HEK293T (cell line): ENCODE results near the gene MYO15A.

ENCODE experiments used
- CTCF ChIA-PET: fragments of 350-600 bp; formaldehyde crosslinking; extraction: SDS; loops from one replicate; lab custom pipeline; 2021; ENCODE audit warnings: antibody characterized with exemption, inconsistent platforms; lab: Yijun Ruan, JAX
- POLR2A ChIA-PET: fragments of 350-600 bp; formaldehyde crosslinking; extraction: SDS; loops from one replicate; lab custom pipeline; 2020; ENCODE audit warnings: antibody characterized with exemption, inconsistent platforms; lab: Yijun Ruan, JAX
- DNase-seq: peaks from one replicate; pipeline ENCODE4 v3.0.0; 2012; ENCODE audit warnings: mixed read lengths; ENCODE audit errors: extremely low spot score
- ARNT ChIP-seq: fragments of 450-650 bp; IDR thresholded peaks from 2 replicates; pipeline ENCODE4 v1.6.1; 2017; ENCODE audit warnings: mild to moderate bottlenecking
- BHLHE40 ChIP-seq: fragments of 450-650 bp; IDR thresholded peaks from 2 replicates; pipeline ENCODE4 v1.6.1; 2016; ENCODE audit warnings: mild to moderate bottlenecking, moderate library complexity, borderline replicate concordance
- CTBP1 ChIP-seq: fragments of 450-650 bp; IDR thresholded peaks from 2 replicates; pipeline ENCODE4 v1.6.1; 2016; ENCODE audit warnings: borderline replicate concordance
- ELF4 ChIP-seq: fragments of 450-650 bp; IDR thresholded peaks from 2 replicates; pipeline ENCODE4 v1.6.1; 2017; ENCODE audit warnings: antibody characterized with exemption
- FOXA1 ChIP-seq: fragments of 450-650 bp; IDR thresholded peaks from 2 replicates; pipeline ENCODE4 v1.6.1; 2016; ENCODE audit warnings: mild to moderate bottlenecking
- FOXK2 ChIP-seq: fragments of 450-650 bp; IDR thresholded peaks from 2 replicates; pipeline ENCODE4 v1.6.1; 2016; ENCODE audit warnings: mild to moderate bottlenecking
- FOXM1 ChIP-seq: fragments of 450-650 bp; IDR thresholded peaks from 2 replicates; pipeline ENCODE4 v1.6.1; 2017; ENCODE audit warnings: mild to moderate bottlenecking, borderline replicate concordance
- HDGF ChIP-seq: fragments of 450-650 bp; IDR thresholded peaks from 2 replicates; pipeline ENCODE4 v1.6.1; 2017; ENCODE audit warnings: antibody characterized with exemption, borderline replicate concordance
- L3MBTL2 ChIP-seq: fragments of 450-650 bp; conservative IDR thresholded peaks from 2 replicates; pipeline ENCODE4 v1.6.1; 2016; ENCODE audit warnings: mild to moderate bottlenecking
- LEF1 ChIP-seq: fragments of 450-650 bp; IDR thresholded peaks from 2 replicates; pipeline ENCODE4 v1.6.1; 2017; ENCODE audit warnings: mild to moderate bottlenecking, borderline replicate concordance
- NFRKB ChIP-seq: fragments of 450-650 bp; IDR thresholded peaks from 2 replicates; pipeline ENCODE4 v1.6.1; 2016; ENCODE audit warnings: mild to moderate bottlenecking, moderate library complexity
- PKNOX1 ChIP-seq: fragments of 450-650 bp; IDR thresholded peaks from 2 replicates; pipeline ENCODE4 v1.6.1; 2016
- SP1 ChIP-seq: fragments of 450-650 bp; IDR thresholded peaks from 2 replicates; pipeline ENCODE4 v1.6.1; 2017
- SUZ12 ChIP-seq: fragments of 450-650 bp; IDR thresholded peaks from 2 replicates; pipeline ENCODE4 v1.6.1; 2016; ENCODE audit warnings: mild to moderate bottlenecking
- TARDBP ChIP-seq: fragments of 450-650 bp; IDR thresholded peaks from 2 replicates; pipeline ENCODE4 v1.6.1; 2016
- ZNF384 ChIP-seq: fragments of 450-650 bp; IDR thresholded peaks from 2 replicates; pipeline ENCODE4 v1.6.1; 2016

Gene MYO15A

GRCh38 chr17:18132711-18133110 is 24.2 kb downstream of the MYO15A start:
- TF ChIP-seq FOXA1 (no peak), NFRKB (no peak), SP1 (no peak), CTBP1 (no peak), ELF4 (no peak), L3MBTL2 (no peak)
- ChIA-PET POLR2A (interaction anchor here (0.9 kb wide), 1 partner anchor 44 kb away, joined by 3 read pairs; no protein-coding TSS in a partner anchor), CTCF (no interaction called here)
- DNase-seq: no peak

GRCh38 chr17:18136357-18136756 is 27.8 kb downstream of the MYO15A start:
- DNase-seq: no peak
- ChIA-PET CTCF (no interaction called here), POLR2A (no interaction called here)
- TF ChIP-seq ZNF384: no peak
- TF ChIP-seq SP1: no peak
- TF ChIP-seq ELF4: no peak
- TF ChIP-seq NFRKB: no peak
- TF ChIP-seq PKNOX1: no peak
- TF ChIP-seq TARDBP: no peak
- no peak for TF ChIP-seq L3MBTL2
- no peak for TF ChIP-seq FOXM1
- no peak for TF ChIP-seq LEF1
- no peak for TF ChIP-seq FOXK2

GRCh38 chr17:18138065-18138749 is 29.7 kb downstream of the MYO15A start:
- ChIA-PET CTCF (interaction anchor here (0.9 kb wide), 1 partner anchor 10 kb away, joined by 3 read pairs; no protein-coding TSS in a partner anchor), POLR2A (interaction anchor here (1.5 to 3.0 kb wide), 2 partner anchors 12 to 45 kb away, joined by 8 to 14 read pairs; partner anchors contain the start of gene ALKBH5)
- DNase-seq: no peak
- TF ChIP-seq SP1 (no peak), FOXK2 (no peak), FOXM1 (no peak), BHLHE40 (no peak), TARDBP (no peak), SUZ12 (no peak), PKNOX1 (no peak), L3MBTL2 (no peak), HDGF (no peak), FOXA1 (no peak), ZNF384 (no peak), ELF4 (no peak), LEF1 (no peak)

GRCh38 chr17:18139092-18139491 is 30.5 kb downstream of the MYO15A start:
- no peak for DNase-seq
- TF ChIP-seq LEF1 (no peak), FOXM1 (no peak), SUZ12 (no peak), ELF4 (no peak), FOXA1 (no peak), TARDBP (no peak), ARNT (no peak)
- ChIA-PET CTCF (interaction anchor here (0.9 kb wide), 1 partner anchor 11 kb away, joined by 3 read pairs; no protein-coding TSS in a partner anchor), POLR2A (interaction anchor here (1.5 to 3.0 kb wide), 2 partner anchors 11 to 44 kb away, joined by 8 to 14 read pairs; partner anchors contain the start of gene ALKBH5)

GRCh38 chr17:18139498-18139897 is 30.9 kb downstream of the MYO15A start:
- TF ChIP-seq FOXK2 (no peak), FOXM1 (no peak), PKNOX1 (no peak), LEF1 (no peak), TARDBP (no peak)
- POLR2A ChIA-PET: interaction anchor here (1.5 to 3.0 kb wide), 2 partner anchors 11 to 44 kb away, joined by 8 to 14 read pairs; partner anchors contain the start of gene ALKBH5
- CTCF ChIA-PET: interaction anchor here (1.4 kb wide), 1 partner anchor 46 kb away, joined by 7 read pairs; no protein-coding TSS in a partner anchor
- DNase-seq: no peak

- POLR2A ChIA-PET: interaction anchor here (0.6 to 3.0 kb wide), 3 partner anchors 11 to 43 kb away, joined by 4 to 14 read pairs (median 8); partner anchors contain the start of gene ALKBH5
- no peak for DNase-seq
- CTCF ChIA-PET: interaction anchor here (0.6 to 1.4 kb wide), 2 partner anchors 13 to 46 kb away, joined by 3 to 7 read pairs; no protein-coding TSS in a partner anchor
- no peak for TF ChIP-seq SUZ12
- no peak for TF ChIP-seq ZNF384
- no peak for TF ChIP-seq FOXA1
- TF ChIP-seq TARDBP: no peak
- TF ChIP-seq ARNT: no peak
- no peak for TF ChIP-seq NFRKB
- TF ChIP-seq HDGF: no peak
- TF ChIP-seq ELF4: no peak
- TF ChIP-seq BHLHE40: no peak
- no peak for TF ChIP-seq FOXM1
- no peak for TF ChIP-seq CTBP1
- TF ChIP-seq LEF1: no peak
- no peak for TF ChIP-seq PKNOX1
- TF ChIP-seq SP1: no peak
- no peak for TF ChIP-seq FOXK2
- TF ChIP-seq L3MBTL2: no peak
Measured at GRCh38 chr17:18139949-18140348, 31.4 kb downstream of the MYO15A start.
